ENCODE measurements around the gene DRAP1. TPM values are rescaled to one million over a fixed set of nuclear protein-coding genes. Genes with fewer than 3 reads are reported as not detected.

DRAP1 gene
- total and polyA plus RNA-seq, 2 donors = 36.7 to 111 TPM

GRCh38 chr11:65907878-65908277, 11.3 kb upstream of the DRAP1 start:
- Histone ChIP-seq H3K36me3 (ENCODE audit: insufficient read depth) (no peaks in the 10 kb centered on the region), H3K4me3 (ENCODE audit: low read depth, low read length) (no peak overlapping the region), H3K27ac (ENCODE audit: low read depth) (no peak overlapping the region), H3K4me1 (ENCODE audit: insufficient read depth) (no peaks in the 10 kb centered on the region)
- DNase-seq (ENCODE audit: extremely low spot score) = no peak
- 68% methylated on average over 6 of the region's 6 CpGs for WGBS

GRCh38 chr11:65911682-65912568, 7.3 kb upstream of the DRAP1 start:
- Histone ChIP-seq H3K27ac (ENCODE audit: low read depth) (no peak overlapping the region), H3K4me3 (ENCODE audit: low read depth, low read length) (no peak overlapping the region), H3K4me1 (ENCODE audit: insufficient read depth) (no peaks in the 10 kb centered on the region)

GRCh38 chr11:65912845-65913244, 6.4 kb upstream of the DRAP1 start:
- Histone ChIP-seq H3K4me3 (ENCODE audit: low read depth, low read length) (no peak overlapping the region), H3K36me3 (ENCODE audit: insufficient read depth) (no peaks in the 10 kb centered on the region), H3K27ac (ENCODE audit: low read depth) (no peak overlapping the region), H3K4me1 (ENCODE audit: insufficient read depth) (no peaks in the 10 kb centered on the region)
- DNase-seq (ENCODE audit: extremely low spot score) = no peak
- 36% methylated on average over 4 of the region's 4 CpGs for WGBS

More at GRCh38 chr11:65911682-65912568, 7.3 kb upstream of the DRAP1 start:
- no peak for DNase-seq (ENCODE audit: extremely low spot score)
- H3K36me3 ChIP-seq (ENCODE audit: insufficient read depth) = no peaks in the 10 kb centered on the region
- WGBS = 18% methylated on average over 14 of the region's 14 CpGs

GRCh38 chr11:65915101-65915820, 4.0 kb upstream of the DRAP1 start:
- no peaks in the 10 kb centered on the region for H3K36me3 ChIP-seq (ENCODE audit: insufficient read depth)
- DNase-seq (ENCODE audit: extremely low spot score) = no peak
- WGBS = 46% methylated on average over 10 of the region's 10 CpGs

GRCh38 chr11:65915821-65916251, 3.4 kb upstream of the DRAP1 start:
- Histone ChIP-seq H3K36me3 (ENCODE audit: insufficient read depth) (no peaks in the 10 kb centered on the region), H3K27ac (ENCODE audit: low read depth) (peak overlapping the region; percentile 55), H3K4me3 (ENCODE audit: low read depth, low read length) (no peak overlapping the region), H3K4me1 (ENCODE audit: insufficient read depth) (peaks cover 2% of the 10 kb centered on the region)
- no peak for DNase-seq (ENCODE audit: extremely low spot score)
- 10% methylated on average over 13 of the region's 13 CpGs for WGBS

More at GRCh38 chr11:65915101-65915820, 4.0 kb upstream of the DRAP1 start:
- Histone ChIP-seq H3K4me3 (ENCODE audit: low read depth, low read length) (no peak overlapping the region), H3K4me1 (ENCODE audit: insufficient read depth) (peaks cover under 1% of the 10 kb centered on the region), H3K27ac (ENCODE audit: low read depth) (peak overlapping the region; percentile 80)

- Histone ChIP-seq H3K4me3 (ENCODE audit: low read depth, low read length) (no peak overlapping the region), H3K36me3 (ENCODE audit: insufficient read depth) (no peaks in the 10 kb centered on the region), H3K27ac (ENCODE audit: low read depth) (peak overlapping the region; percentile 33), H3K4me1 (ENCODE audit: insufficient read depth) (peaks cover 2% of the 10 kb centered on the region)
- WGBS = 67% methylated on average over 7 of the region's 7 CpGs
- DNase-seq (ENCODE audit: extremely low spot score) = no peak
These were observed 2.8 kb upstream of the DRAP1 start for GRCh38 chr11:65916391-65916790.

- 87% methylated on average over 3 of the region's 3 CpGs for WGBS
- peaks cover 2% of the 10 kb centered on the region for H3K4me1 ChIP-seq (ENCODE audit: insufficient read depth)
- H3K4me3 ChIP-seq (ENCODE audit: low read depth, low read length) = no peak overlapping the region
- no peaks in the 10 kb centered on the region for H3K36me3 ChIP-seq (ENCODE audit: insufficient read depth)
- no peak overlapping the region for H3K27ac ChIP-seq (ENCODE audit: low read depth)
- DNase-seq (ENCODE audit: extremely low spot score) = no peak
These were observed 2.2 kb upstream of the DRAP1 start for GRCh38 chr11:65917077-65917433.

GRCh38 chr11:65917434-65918210, 1.6 kb upstream of the DRAP1 start:
- peak overlapping the region; percentile 74 for H3K4me3 ChIP-seq (ENCODE audit: low read depth, low read length)
- no peaks in the 10 kb centered on the region for H3K36me3 ChIP-seq (ENCODE audit: insufficient read depth)
- DNase-seq (ENCODE audit: extremely low spot score) = no peak
- WGBS = 77% methylated on average over 35 of the region's 35 CpGs
- peaks cover 2% of the 10 kb centered on the region for H3K4me1 ChIP-seq (ENCODE audit: insufficient read depth)
- H3K27ac ChIP-seq (ENCODE audit: low read depth) = peak overlapping the region; percentile 94

- Histone ChIP-seq H3K27ac (ENCODE audit: low read depth) (peak within 1 kb of the TSS; percentile 94), H3K4me1 (ENCODE audit: insufficient read depth) (peaks cover 2% of the 10 kb centered on the region), H3K36me3 (ENCODE audit: insufficient read depth) (no peaks in the 10 kb centered on the region), H3K4me3 (ENCODE audit: low read depth, low read length) (peak within 1 kb of the TSS; percentile 86)
- DNase-seq (ENCODE audit: extremely low spot score) = no peak
- WGBS = 4% methylated on average over 77 of the region's 77 CpGs
These were observed 750 bp upstream of the DRAP1 start, which contains the start of gene C11orf68 for GRCh38 chr11:65918211-65919140. C11orf68 (minus strand) TSS chr11:65919062; CDS start chr11:65919031, 31 bp downstream.

- H3K27ac ChIP-seq (ENCODE audit: low read depth) = peak overlapping the region; percentile 69
- 1% methylated on average over 60 of the region's 60 CpGs for WGBS
- peak overlapping the region; percentile 86 for H3K4me3 ChIP-seq (ENCODE audit: low read depth, low read length)
- DNase-seq (ENCODE audit: extremely low spot score) = no peak
- peaks cover 2% of the 10 kb centered on the region for H3K4me1 ChIP-seq (ENCODE audit: insufficient read depth)
- no peaks in the 10 kb centered on the region for H3K36me3 ChIP-seq (ENCODE audit: insufficient read depth)
These were observed 546 bp downstream of the DRAP1 start for GRCh38 chr11:65919573-65920371.

GRCh38 chr11:65920372-65920802, 1.2 kb downstream of the DRAP1 start:
- Histone ChIP-seq H3K4me1 (ENCODE audit: insufficient read depth) (peaks cover 2% of the 10 kb centered on the region), H3K36me3 (ENCODE audit: insufficient read depth) (no peaks in the 10 kb centered on the region), H3K4me3 (ENCODE audit: low read depth, low read length) (peak overlapping the region; percentile 86), H3K27ac (ENCODE audit: low read depth) (no peak overlapping the region)
- DNase-seq (ENCODE audit: extremely low spot score) = no peak
- 62% methylated on average over 15 of the region's 15 CpGs for WGBS

- Histone ChIP-seq H3K27ac (ENCODE audit: low read depth) (no peak overlapping the region), H3K4me3 (ENCODE audit: low read depth, low read length) (no peak overlapping the region), H3K4me1 (ENCODE audit: insufficient read depth) (peaks cover 2% of the 10 kb centered on the region), H3K36me3 (ENCODE audit: insufficient read depth) (no peaks in the 10 kb centered on the region)
- DNase-seq (ENCODE audit: extremely low spot score) = no peak
- 82% methylated on average over 12 of the region's 12 CpGs for WGBS
These were observed 1.9 kb downstream of the DRAP1 start for GRCh38 chr11:65921033-65921555.

All from urinary bladder (tissue), 4 donors.